COR-L47 (cell line): ENCODE results near the gene KMT2E.

Experiments
- DNase-seq: peaks from one replicate; lab custom pipeline; 2025; lab: John Stamatoyannopoulos, UW

The KMT2E gene

GRCh38 chr7:105007298-105007697 lies 6.7 kb upstream of the KMT2E start:
- no peak for DNase-seq

GRCh38 chr7:105009667-105010503 lies 4.1 kb upstream of the KMT2E start:
- no peak for DNase-seq

- DNase-seq, result no peak
Observed at GRCh38 chr7:105010504-105011130, 3.4 kb upstream of the KMT2E start.

- DNase-seq, result no peak
Observed at GRCh38 chr7:105011141-105011830, 2.7 kb upstream of the KMT2E start.

- no peak for DNase-seq
Observed at GRCh38 chr7:105011831-105012502, 2.0 kb upstream of the KMT2E start.

- peak; percentile 96 for DNase-seq
Observed at GRCh38 chr7:105012503-105013220, 1.3 kb upstream of the KMT2E start.

GRCh38 chr7:105013221-105013815 lies 687 bp upstream of the KMT2E start:
- peak; percentile 88 for DNase-seq

GRCh38 chr7:105014693-105015389 lies 836 bp downstream of the KMT2E start:
- DNase-seq, result peak; percentile 37

GRCh38 chr7:105015390-105015965 lies 1.5 kb downstream of the KMT2E start:
- DNase-seq, result peak; percentile 67

- no peak for DNase-seq
Observed at GRCh38 chr7:105016068-105016708, 2.2 kb downstream of the KMT2E start.

- DNase-seq, result no peak
Observed at GRCh38 chr7:105016709-105017656, 3.0 kb downstream of the KMT2E start.

GRCh38 chr7:105017657-105018365 lies 3.8 kb downstream of the KMT2E start:
- no peak for DNase-seq

- DNase-seq, result no peak
Observed at GRCh38 chr7:105019269-105019668, 5.3 kb downstream of the KMT2E start.

GRCh38 chr7:105020926-105021325 lies 6.9 kb downstream of the KMT2E start:
- DNase-seq, result no peak

GRCh38 chr7:105021352-105021751 lies 7.3 kb downstream of the KMT2E start:
- DNase-seq, result no peak

- DNase-seq, result no peak
Observed at GRCh38 chr7:105021967-105022366, 8.0 kb downstream of the KMT2E start.

GRCh38 chr7:105022458-105022857 lies 8.5 kb downstream of the KMT2E start:
- DNase-seq, result no peak

- DNase-seq, result no peak
Observed at GRCh38 chr7:105024734-105025133, 10.7 kb downstream of the KMT2E start.
